Measurements from ENCODE around the gene EBLN1.

EBLN1 gene

GRCh38 chr10:22217842-22218241 lies at the start of gene EBLN1:
EBLN1 (minus strand) TSS chr10:22218015; CDS start chr10:22209983, 8,032 bp downstream.
- Histone ChIP-seq H3K9me3 (ENCODE audit: control insufficient read depth, insufficient read depth, low read length) (no peaks in the 10 kb centered on the region), H3K27ac (ENCODE audit: low read depth, low read length) (no peak within 1 kb of the TSS), H3K27me3 (ENCODE audit: control insufficient read depth, insufficient read depth, low read length) (no peaks in the 10 kb centered on the region), H3K4me3 (ENCODE audit: low read depth, low read length) (no peak within 1 kb of the TSS), H3K9ac (ENCODE audit: low read depth, low read length) (no peak within 1 kb of the TSS), H3K36me3 (ENCODE audit: control insufficient read depth, insufficient read depth, low read length) (no peaks in the 10 kb centered on the region), H3K4me1 (ENCODE audit: control insufficient read depth, insufficient read depth, low read length) (no peaks in the 10 kb centered on the region)

GRCh38 chr10:22265839-22266537 lies 48.2 kb upstream of the EBLN1 start:
- no peak overlapping the region for H3K9ac ChIP-seq (ENCODE audit: low read depth, low read length)
- H3K36me3 ChIP-seq (ENCODE audit: control insufficient read depth, insufficient read depth, low read length): no peaks in the 10 kb centered on the region
- H3K4me1 ChIP-seq (ENCODE audit: control insufficient read depth, insufficient read depth, low read length): no peaks in the 10 kb centered on the region
- H3K9me3 ChIP-seq (ENCODE audit: control insufficient read depth, insufficient read depth, low read length): no peaks in the 10 kb centered on the region
- H3K4me3 ChIP-seq (ENCODE audit: low read depth, low read length): no peak overlapping the region
- H3K27me3 ChIP-seq (ENCODE audit: control insufficient read depth, insufficient read depth, low read length): no peaks in the 10 kb centered on the region
- H3K27ac ChIP-seq (ENCODE audit: low read depth, low read length): no peak overlapping the region

GRCh38 chr10:22263106-22263505 lies 45.3 kb upstream of the EBLN1 start:
- no peaks in the 10 kb centered on the region for H3K4me1 ChIP-seq (ENCODE audit: control insufficient read depth, insufficient read depth, low read length)
- H3K9me3 ChIP-seq (ENCODE audit: control insufficient read depth, insufficient read depth, low read length): no peaks in the 10 kb centered on the region
- H3K4me3 ChIP-seq (ENCODE audit: low read depth, low read length): no peak overlapping the region
- H3K9ac ChIP-seq (ENCODE audit: low read depth, low read length): no peak overlapping the region
- H3K27me3 ChIP-seq (ENCODE audit: control insufficient read depth, insufficient read depth, low read length): peaks cover 6% of the 10 kb centered on the region
- no peak overlapping the region for H3K27ac ChIP-seq (ENCODE audit: low read depth, low read length)
- H3K36me3 ChIP-seq (ENCODE audit: control insufficient read depth, insufficient read depth, low read length): no peaks in the 10 kb centered on the region

- no peaks in the 10 kb centered on the region for H3K9me3 ChIP-seq (ENCODE audit: control insufficient read depth, insufficient read depth, low read length)
- H3K27ac ChIP-seq (ENCODE audit: low read depth, low read length): no peak overlapping the region
- no peak overlapping the region for H3K4me3 ChIP-seq (ENCODE audit: low read depth, low read length)
- no peaks in the 10 kb centered on the region for H3K4me1 ChIP-seq (ENCODE audit: control insufficient read depth, insufficient read depth, low read length)
- peaks cover 45% of the 10 kb centered on the region for H3K27me3 ChIP-seq (ENCODE audit: control insufficient read depth, insufficient read depth, low read length)
- no peak overlapping the region for H3K9ac ChIP-seq (ENCODE audit: low read depth, low read length)
- H3K36me3 ChIP-seq (ENCODE audit: control insufficient read depth, insufficient read depth, low read length): no peaks in the 10 kb centered on the region
These were observed 41.5 kb upstream of the EBLN1 start for GRCh38 chr10:22259280-22259679.

GRCh38 chr10:22258471-22258870 lies 40.7 kb upstream of the EBLN1 start:
- Histone ChIP-seq H3K36me3 (ENCODE audit: control insufficient read depth, insufficient read depth, low read length) (no peaks in the 10 kb centered on the region), H3K9ac (ENCODE audit: low read depth, low read length) (no peak overlapping the region), H3K27ac (ENCODE audit: low read depth, low read length) (no peak overlapping the region), H3K9me3 (ENCODE audit: control insufficient read depth, insufficient read depth, low read length) (no peaks in the 10 kb centered on the region), H3K4me3 (ENCODE audit: low read depth, low read length) (no peak overlapping the region), H3K4me1 (ENCODE audit: control insufficient read depth, insufficient read depth, low read length) (no peaks in the 10 kb centered on the region), H3K27me3 (ENCODE audit: control insufficient read depth, insufficient read depth, low read length) (peaks cover 53% of the 10 kb centered on the region)

GRCh38 chr10:22253580-22253882 lies 35.7 kb upstream of the EBLN1 start:
- no peak overlapping the region for H3K27ac ChIP-seq (ENCODE audit: low read depth, low read length)
- peaks cover 100% of the 10 kb centered on the region for H3K27me3 ChIP-seq (ENCODE audit: control insufficient read depth, insufficient read depth, low read length)
- no peak overlapping the region for H3K9ac ChIP-seq (ENCODE audit: low read depth, low read length)
- H3K9me3 ChIP-seq (ENCODE audit: control insufficient read depth, insufficient read depth, low read length): no peaks in the 10 kb centered on the region
- no peaks in the 10 kb centered on the region for H3K4me1 ChIP-seq (ENCODE audit: control insufficient read depth, insufficient read depth, low read length)
- H3K36me3 ChIP-seq (ENCODE audit: control insufficient read depth, insufficient read depth, low read length): no peaks in the 10 kb centered on the region
- peak overlapping the region; percentile 65; the same call in 1 of the 2 replicates for H3K4me3 ChIP-seq (ENCODE audit: low read depth, low read length)

- no peaks in the 10 kb centered on the region for H3K9me3 ChIP-seq (ENCODE audit: control insufficient read depth, insufficient read depth, low read length)
- H3K9ac ChIP-seq (ENCODE audit: low read depth, low read length): no peak overlapping the region
- H3K27ac ChIP-seq (ENCODE audit: low read depth, low read length): no peak overlapping the region
- H3K27me3 ChIP-seq (ENCODE audit: control insufficient read depth, insufficient read depth, low read length): peaks cover 98% of the 10 kb centered on the region
- no peaks in the 10 kb centered on the region for H3K4me1 ChIP-seq (ENCODE audit: control insufficient read depth, insufficient read depth, low read length)
- H3K36me3 ChIP-seq (ENCODE audit: control insufficient read depth, insufficient read depth, low read length): no peaks in the 10 kb centered on the region
- H3K4me3 ChIP-seq (ENCODE audit: low read depth, low read length): peak overlapping the region; percentile 65
These were observed 35.2 kb upstream of the EBLN1 start for GRCh38 chr10:22252801-22253579.

- H3K27ac ChIP-seq (ENCODE audit: low read depth, low read length): no peak overlapping the region
- peaks cover 98% of the 10 kb centered on the region for H3K27me3 ChIP-seq (ENCODE audit: control insufficient read depth, insufficient read depth, low read length)
These were observed 34.5 kb upstream of the EBLN1 start for GRCh38 chr10:22252224-22252800.

GRCh38 chr10:22251751-22252223 lies 34.0 kb upstream of the EBLN1 start:
- Histone ChIP-seq H3K27me3 (ENCODE audit: control insufficient read depth, insufficient read depth, low read length) (peaks cover 94% of the 10 kb centered on the region), H3K27ac (ENCODE audit: low read depth, low read length) (no peak overlapping the region), H3K9me3 (ENCODE audit: control insufficient read depth, insufficient read depth, low read length) (no peaks in the 10 kb centered on the region), H3K4me3 (ENCODE audit: low read depth, low read length) (peak overlapping the region; percentile 65), H3K36me3 (ENCODE audit: control insufficient read depth, insufficient read depth, low read length) (no peaks in the 10 kb centered on the region), H3K9ac (ENCODE audit: low read depth, low read length) (peak overlapping the region; percentile 58), H3K4me1 (ENCODE audit: control insufficient read depth, insufficient read depth, low read length) (no peaks in the 10 kb centered on the region)

More at GRCh38 chr10:22252224-22252800, 34.5 kb upstream of the EBLN1 start:
- H3K4me3 ChIP-seq (ENCODE audit: low read depth, low read length): peak overlapping the region; percentile 65
- H3K9ac ChIP-seq (ENCODE audit: low read depth, low read length): peak overlapping the region; percentile 58
- no peaks in the 10 kb centered on the region for H3K4me1 ChIP-seq (ENCODE audit: control insufficient read depth, insufficient read depth, low read length)
- H3K36me3 ChIP-seq (ENCODE audit: control insufficient read depth, insufficient read depth, low read length): no peaks in the 10 kb centered on the region
- H3K9me3 ChIP-seq (ENCODE audit: control insufficient read depth, insufficient read depth, low read length): no peaks in the 10 kb centered on the region

GRCh38 chr10:22250897-22251660 lies 33.3 kb upstream of the EBLN1 start:
- no peak overlapping the region for H3K9ac ChIP-seq (ENCODE audit: low read depth, low read length)
- no peaks in the 10 kb centered on the region for H3K4me1 ChIP-seq (ENCODE audit: control insufficient read depth, insufficient read depth, low read length)
- no peaks in the 10 kb centered on the region for H3K36me3 ChIP-seq (ENCODE audit: control insufficient read depth, insufficient read depth, low read length)
- peak overlapping the region; percentile 65 for H3K4me3 ChIP-seq (ENCODE audit: low read depth, low read length)
- peaks cover 87% of the 10 kb centered on the region for H3K27me3 ChIP-seq (ENCODE audit: control insufficient read depth, insufficient read depth, low read length)
- no peak overlapping the region for H3K27ac ChIP-seq (ENCODE audit: low read depth, low read length)
- H3K9me3 ChIP-seq (ENCODE audit: control insufficient read depth, insufficient read depth, low read length): no peaks in the 10 kb centered on the region

Measured in HUES48 (cell line).